Caco-2 (cell line): ENCODE results near the gene IGF2BP3. TPM values are rescaled to one million over a fixed set of nuclear protein-coding genes. Genes with fewer than 3 reads are reported as not detected.

Experiments
- BruUV-seq: library from RNA; stranded (reverse); fragments of 400-500 nt; replicated peaks from 2 replicates; lab custom pipeline; 2021; lab: Mats Ljungman, UMichigan
- CTCF ChIA-PET: fragments of 300-600 bp; sonication (Branson Sonifier 250); formaldehyde crosslinking; loops from one replicate; lab custom pipeline; 2022; ENCODE audit warnings: antibody characterized with exemption; lab: Charles Lee
- POLR2A ChIA-PET: fragments of 300-600 bp; sonication (Branson Sonifier 250); formaldehyde crosslinking; loops from one replicate; lab custom pipeline; 2022; ENCODE audit warnings: antibody characterized with exemption; lab: Charles Lee
- DNase-seq, 2 experiments: peaks; one replicate each; pipeline versions ENCODE4 v3.0.0 to v3.0.0-alpha.2; 2020 to 2022
- H3K27me3 ChIP-seq: replicated peaks from 2 replicates; pipeline ENCODE4 v1.6.0; 2011; ENCODE audit warnings: low read length; ENCODE audit not compliant: control insufficient read depth, insufficient read depth
- H3K36me3 ChIP-seq: 2 replicates; pipeline ENCODE4 v1.5.1; 2011; ENCODE audit warnings: low read length; ENCODE audit not compliant: control insufficient read depth, insufficient read depth
- H3K4me1 ChIP-seq: fragments of 250-450 bp; sonication (Bioruptor Pico); 2 replicates; pipeline ENCODE4 v1.5.1; 2020; ENCODE audit warnings: mild to moderate bottlenecking
- H3K4me3 ChIP-seq: 2 replicates; pipeline ENCODE4 v1.5.1; 2011; ENCODE audit warnings: low read depth, mild to moderate bottlenecking, control low read depth, low read length
- H3K9me3 ChIP-seq: fragments of 250-450 bp; sonication (Bioruptor Pico); 2 replicates; pipeline ENCODE4 v1.5.1; 2020; ENCODE audit warnings: mild to moderate bottlenecking, moderate library complexity
- H3K27ac Mint-ChIP-seq: one replicate; pipeline ENCODE4 v1.8.0; 2022; ENCODE audit warnings: mixed read lengths; ENCODE audit not compliant: unreplicated experiment
- H3K27me3 Mint-ChIP-seq: one replicate; pipeline ENCODE4 v1.8.0; 2022; ENCODE audit warnings: mixed read lengths; ENCODE audit not compliant: insufficient read depth, unreplicated experiment
- H3K36me3 Mint-ChIP-seq: one replicate; pipeline ENCODE4 v1.8.0; 2022; ENCODE audit warnings: mild to moderate bottlenecking, mixed read lengths; ENCODE audit not compliant: insufficient read depth, unreplicated experiment
- H3K4me1 Mint-ChIP-seq: one replicate; pipeline ENCODE4 v1.8.0; 2022; ENCODE audit warnings: low read depth, mixed read lengths; ENCODE audit not compliant: unreplicated experiment
- H3K4me3 Mint-ChIP-seq: one replicate; pipeline ENCODE4 v1.8.0; 2022; ENCODE audit warnings: mild to moderate bottlenecking, moderate library complexity, mixed read lengths; ENCODE audit not compliant: unreplicated experiment
- H3K9me3 Mint-ChIP-seq: one replicate; pipeline ENCODE4 v1.8.0; 2022; ENCODE audit warnings: mixed read lengths; ENCODE audit not compliant: unreplicated experiment
- intact Hi-C: fragments of 100-400 bp; cut with micrococcal nuclease; formaldehyde crosslinking; loops from one replicate; pipeline ENCODE4 v1.10.0; 2022; ENCODE audit not compliant: unreplicated experiment
- total RNA-seq: library from RNA; stranded (reverse); gene quantifications from 2 replicates; pipeline ENCODE4 v1.2.3, GENCODE V29; 2022
- TF ChIP-seq, protein P1 (sequence below), 2 experiments: fragments of 200-600 bp in 1 of 2; IDR thresholded peaks; 1 replicate in 1 of 2; 2 replicates in 1 of 2; pipeline versions ENCODE4 v1.5.1 to v1.8.0; 2011 to 2022; ENCODE audit warnings: antibody characterized with exemption in 1 of 2, control low read depth in 1 of 2, inconsistent platforms in 1 of 2, low read depth in 1 of 2, low read length in 1 of 2, mild to moderate bottlenecking in 1 of 2, moderate library complexity in 1 of 2; ENCODE audit not compliant: insufficient read depth in 1 of 2, severe bottlenecking in 1 of 2, unreplicated experiment in 1 of 2

Gene IGF2BP3
- total RNA-seq, 1 experiment from 2014 or later: 127 TPM

DNA sequence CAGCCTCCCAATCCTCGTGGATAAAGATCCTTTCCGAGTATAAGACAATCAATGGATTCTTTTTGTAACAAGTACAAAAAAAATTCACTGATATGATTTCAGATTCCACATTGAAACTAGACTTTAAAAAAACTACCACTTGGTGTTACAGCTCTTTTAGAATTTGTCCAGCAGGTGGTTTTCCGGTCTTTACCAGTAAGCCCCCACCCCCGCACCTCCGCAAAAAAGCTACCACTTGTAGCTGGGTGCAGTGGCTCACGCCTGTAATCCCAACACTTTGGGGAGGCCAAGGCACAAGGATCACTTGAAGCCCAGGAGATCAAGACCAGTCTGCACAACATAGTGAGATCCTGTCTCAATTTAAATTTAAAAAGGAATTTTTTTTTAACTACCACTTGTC, 19.8 kb downstream of the IGF2BP3 start:
- Histone ChIP-seq H3K36me3 (no peaks in the 10 kb centered on the region), H3K4me1 (no peaks in the 10 kb centered on the region; the same call in 1 of the 2 replicates), H3K4me3 (no peak overlapping the region), H3K27me3 (no peaks in the 10 kb centered on the region), H3K9me3 (no peaks in the 10 kb centered on the region)
- BruUV-seq: no TSS peak
- no peak overlapping the region for H3K4me3 Mint-ChIP-seq
- peaks cover 58% of the 10 kb centered on the region for H3K36me3 Mint-ChIP-seq
- H3K9me3 Mint-ChIP-seq: no peaks in the 10 kb centered on the region
- ChIA-PET POLR2A (interaction anchor here (0.9 kb wide), 1 partner anchor 18 kb away, joined by 3 read pairs; no protein-coding TSS in a partner anchor), CTCF (interaction anchor here (0.8 to 1.7 kb wide), 3 partner anchors 13 to 93 kb away, joined by 3 to 6 read pairs (median 3); no protein-coding TSS in a partner anchor)
- peaks cover 17% of the 10 kb centered on the region for H3K4me1 Mint-ChIP-seq
- TF ChIP-seq, protein P1, sequence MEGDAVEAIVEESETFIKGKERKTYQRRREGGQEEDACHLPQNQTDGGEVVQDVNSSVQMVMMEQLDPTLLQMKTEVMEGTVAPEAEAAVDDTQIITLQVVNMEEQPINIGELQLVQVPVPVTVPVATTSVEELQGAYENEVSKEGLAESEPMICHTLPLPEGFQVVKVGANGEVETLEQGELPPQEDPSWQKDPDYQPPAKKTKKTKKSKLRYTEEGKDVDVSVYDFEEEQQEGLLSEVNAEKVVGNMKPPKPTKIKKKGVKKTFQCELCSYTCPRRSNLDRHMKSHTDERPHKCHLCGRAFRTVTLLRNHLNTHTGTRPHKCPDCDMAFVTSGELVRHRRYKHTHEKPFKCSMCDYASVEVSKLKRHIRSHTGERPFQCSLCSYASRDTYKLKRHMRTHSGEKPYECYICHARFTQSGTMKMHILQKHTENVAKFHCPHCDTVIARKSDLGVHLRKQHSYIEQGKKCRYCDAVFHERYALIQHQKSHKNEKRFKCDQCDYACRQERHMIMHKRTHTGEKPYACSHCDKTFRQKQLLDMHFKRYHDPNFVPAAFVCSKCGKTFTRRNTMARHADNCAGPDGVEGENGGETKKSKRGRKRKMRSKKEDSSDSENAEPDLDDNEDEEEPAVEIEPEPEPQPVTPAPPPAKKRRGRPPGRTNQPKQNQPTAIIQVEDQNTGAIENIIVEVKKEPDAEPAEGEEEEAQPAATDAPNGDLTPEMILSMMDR (IDR thresholded peaks at IDR 0.05; ENCODE audit: insufficient read depth in 1 of 2, low read depth in 1 of 2, low read length in 1 of 2, severe bottlenecking in 1 of 2, unreplicated experiment in 1 of 2): no peak
- no peaks in the 10 kb centered on the region for H3K27me3 Mint-ChIP-seq
- no peak overlapping the region for H3K27ac Mint-ChIP-seq
- intact Hi-C loops: no loop called here
- DNase-seq: peak in 1 of 2 experiments; percentile 21

DNA sequence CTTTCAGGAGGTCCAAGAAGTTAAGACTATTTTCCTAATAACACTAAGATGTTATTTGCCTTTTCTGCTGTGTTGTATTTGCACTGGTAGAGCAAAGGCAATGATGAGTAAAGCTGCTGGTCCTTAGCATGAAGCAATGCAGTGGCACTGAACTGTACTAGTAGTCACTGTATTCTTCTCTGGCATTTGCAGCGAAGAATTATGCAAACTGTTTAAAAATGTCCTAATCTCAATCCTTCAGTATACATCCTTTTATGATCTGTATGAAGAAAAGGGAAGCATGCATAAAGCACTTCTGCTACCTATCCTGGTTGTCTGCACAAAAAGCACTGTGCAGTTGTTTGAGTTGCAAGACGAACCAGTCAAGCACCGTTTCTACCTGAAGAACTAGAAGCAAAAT, 20.4 kb downstream of the IGF2BP3 start:
- no peak overlapping the region for H3K27ac Mint-ChIP-seq
- H3K36me3 Mint-ChIP-seq: peaks cover 55% of the 10 kb centered on the region
- POLR2A ChIA-PET: interaction anchor here (0.9 kb wide), 1 partner anchor 18 kb away, joined by 3 read pairs; no protein-coding TSS in a partner anchor
- no peaks in the 10 kb centered on the region for H3K9me3 ChIP-seq
- TF ChIP-seq, protein P1 (IDR thresholded peaks at IDR 0.05; ENCODE audit: insufficient read depth in 1 of 2, low read depth in 1 of 2, low read length in 1 of 2, severe bottlenecking in 1 of 2, unreplicated experiment in 1 of 2): no peak
- intact Hi-C loops: loop anchor here (2.0 kb wide), 1 partner anchor 13 kb away; no protein-coding TSS in a partner anchor
- H3K4me3 Mint-ChIP-seq: no peak overlapping the region
- no peak overlapping the region for H3K4me3 ChIP-seq
- H3K27me3 ChIP-seq: no peaks in the 10 kb centered on the region
- H3K27me3 Mint-ChIP-seq: no peaks in the 10 kb centered on the region
- H3K4me1 Mint-ChIP-seq: peaks cover 11% of the 10 kb centered on the region
- no peak for DNase-seq
- CTCF ChIA-PET: interaction anchor here (0.8 to 1.7 kb wide), 2 partner anchors 13 to 92 kb away, joined by 3 to 6 read pairs; no protein-coding TSS in a partner anchor
- no peaks in the 10 kb centered on the region; the same call in 1 of the 2 replicates for H3K4me1 ChIP-seq
- BruUV-seq: no TSS peak
- no peaks in the 10 kb centered on the region for H3K36me3 ChIP-seq
- no peaks in the 10 kb centered on the region for H3K9me3 Mint-ChIP-seq

DNA sequence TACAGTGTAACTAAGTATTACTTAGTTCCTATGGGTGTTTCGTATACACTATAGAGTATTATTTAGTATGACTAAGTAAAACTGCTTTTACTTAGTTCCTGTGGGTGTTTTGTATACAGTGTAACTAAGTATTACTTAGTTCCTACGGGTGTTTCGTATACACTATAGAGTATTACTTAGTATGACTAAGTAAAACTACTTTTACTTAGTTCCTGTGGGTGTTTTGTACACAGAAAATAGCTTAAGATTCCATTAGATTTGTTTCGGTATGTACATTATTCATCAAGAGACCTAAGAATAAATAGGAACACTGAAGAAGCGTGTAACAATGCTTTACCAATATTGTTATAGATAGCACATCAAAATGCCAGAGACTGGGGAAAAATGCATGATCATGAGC, 25.0 kb downstream of the IGF2BP3 start:
- TF ChIP-seq, protein P1 (IDR thresholded peaks at IDR 0.05; ENCODE audit: insufficient read depth in 1 of 2, low read depth in 1 of 2, low read length in 1 of 2, severe bottlenecking in 1 of 2, unreplicated experiment in 1 of 2): no peak
- H3K4me1 ChIP-seq: no peaks in the 10 kb centered on the region; the same call in 1 of the 2 replicates
- no peak overlapping the region for H3K4me3 Mint-ChIP-seq
- H3K36me3 ChIP-seq: no peaks in the 10 kb centered on the region
- POLR2A ChIA-PET: no interaction called here
- intact Hi-C loops: no loop called here
- H3K27me3 Mint-ChIP-seq: no peaks in the 10 kb centered on the region
- no peak overlapping the region for H3K4me3 ChIP-seq
- H3K27ac Mint-ChIP-seq: no peak overlapping the region
- H3K4me1 Mint-ChIP-seq: no peaks in the 10 kb centered on the region
- CTCF ChIA-PET: interaction anchor here (0.5 kb wide), 1 partner anchor 1735 kb away, joined by 3 read pairs; a partner anchor contains a TSS
- no peaks in the 10 kb centered on the region for H3K9me3 ChIP-seq
- no peak for DNase-seq
- no peaks in the 10 kb centered on the region for H3K9me3 Mint-ChIP-seq
- no peaks in the 10 kb centered on the region for H3K27me3 ChIP-seq
- peaks cover 59% of the 10 kb centered on the region for H3K36me3 Mint-ChIP-seq
- BruUV-seq: no TSS peak
